Adrenal gland (tissue), 12 donors: ENCODE results near the gene EPN3. TPM values are rescaled to one million over a fixed set of nuclear protein-coding genes. Genes with fewer than 3 reads are reported as not detected.
A peak's percentile ranks its signal among the peaks of the same experiment; 100 is the strongest.

Source experiments
- DNase-seq, 7 donors: peaks; one replicate each; pipeline ENCODE4 v3.0.0-alpha.2; 2019 to 2020
- H3K27ac ChIP-seq, 5 donors: fragments of 200-600 bp; sonication (generic) in 4 of 5; 1 replicate in 3 of 5; 2 replicates in 2 of 5; pipeline versions ENCODE4 v1.5.1 to v1.8.0; 2016 to 2020; ENCODE audit warnings: mild to moderate bottlenecking in 1 of 5
- H3K27me3 ChIP-seq: fragments of 200-600 bp; 2 replicates; pipeline ENCODE4 v1.8.0; 2021
- H3K36me3 ChIP-seq, 2 donors: fragments of 200-600 bp; replicated peaks in 1 of 2; 1 replicate in 1 of 2; 2 replicates in 1 of 2; pipeline versions ENCODE4 v1.5.1 to v1.8.0; 2018 to 2022
- H3K4me1 ChIP-seq, 2 donors: fragments of 200-600 bp; replicated peaks in 1 of 2; 1 replicate in 1 of 2; 2 replicates in 1 of 2; pipeline versions ENCODE4 v1.5.1 to v1.8.0; 2018 to 2021
- H3K4me3 ChIP-seq, 4 donors: fragments of 200-600 bp; sonication (generic) in 3 of 4; one replicate each; pipeline ENCODE4 v1.5.1; 2016 to 2018
- H3K9me3 ChIP-seq, 3 donors: fragments of 200-600 bp; sonication (generic) in 1 of 3; replicated peaks in 1 of 3; 1 replicate in 2 of 3; 2 replicates in 1 of 3; pipeline versions ENCODE4 v1.5.1 to v1.8.0; 2016 to 2021
- CTCF ChIP-seq, 6 experiments: fragments of 450-650 bp in 4 of 6; fragments of 200-600 bp in 2 of 6; sonication (generic) in 1 of 6; IDR thresholded peaks; 1 replicate in 5 of 6; 2 replicates in 1 of 6; pipeline versions ENCODE4 v1.5.1 to v1.8.0; 2016 to 2021; ENCODE audit warnings: antibody characterized with exemption in 6 of 6, mild to moderate bottlenecking in 2 of 6, moderate library complexity in 1 of 6
- POLR2A ChIP-seq, 2 donors: fragments of 450-650 bp; IDR thresholded peaks; one replicate each; pipeline ENCODE4 v1.6.1; 2017; ENCODE audit warnings: antibody characterized with exemption in 2 of 2, mild to moderate bottlenecking in 2 of 2, moderate library complexity in 1 of 2
- WGBS, 4 donors: extraction: QIAGEN DNeasy Blood & Tissue Kit in 2 of 4; methylation state at CpG; one replicate each; pipeline versions ENCODE4 v1.1.5 to v1.1.7; 2013 to 2017; 5-methylcytosine and 5-hydroxymethylcytosine counted together
- intact Hi-C, 2 donors: fragments of 100-400 bp; cut with DNase I; formaldehyde crosslinking; loops; one replicate each; pipeline versions ENCODE4 v1.14.1 to v1.15.0; 2022 to 2023
- polyA plus RNA-seq, 3 donors: library from polyadenylated mRNA; stranded (reverse); fragments of 200-250 nt in 2 of 3; fragments of 350-450 nt in 1 of 3; fragmentation: Illumina TruSeq in 1 of 3; extraction: RNeasy Lipid Tissue Mini Kit (QIAGEN cat#74804) in 1 of 3; gene quantifications; one replicate each; pipeline ENCODE4 v1.2.3, GENCODE V29; 2013 to 2014
- total RNA-seq, 9 donors: library from RNA; depleted of rRNA in 4 of 9; stranded (reverse); fragments of >200 nt in 4 of 9; fragments of 120-200 nt in 1 of 9; fragmentation: NEBNext Ultra II Directional in 1 of 9; extraction: Animal tissue kit (Norgen Biotek cat#: 25700) in 1 of 9; gene quantifications; one replicate each; pipeline versions ENCODE4 v1.1.0 to v1.2.4, GENCODE V29; 2013 to 2023
- donor health status: healthy with polysubstance abuse.
- donor health status: Bipolar disorder and iron deficiency.
- donor health status: DM: yes; HTN: yes; CAD: no.
- donor health status: DM: no; HTN: no; CAD: no.
- donor health status: DM: no; HTN: no; CAD: no.
- donor health status: DM: yes; HTN: yes; CAD: no.

EPN3 gene
- total and polyA plus RNA-seq, 12 donors, result 1.2 to 96.1 (median 27.9) TPM

DNA sequence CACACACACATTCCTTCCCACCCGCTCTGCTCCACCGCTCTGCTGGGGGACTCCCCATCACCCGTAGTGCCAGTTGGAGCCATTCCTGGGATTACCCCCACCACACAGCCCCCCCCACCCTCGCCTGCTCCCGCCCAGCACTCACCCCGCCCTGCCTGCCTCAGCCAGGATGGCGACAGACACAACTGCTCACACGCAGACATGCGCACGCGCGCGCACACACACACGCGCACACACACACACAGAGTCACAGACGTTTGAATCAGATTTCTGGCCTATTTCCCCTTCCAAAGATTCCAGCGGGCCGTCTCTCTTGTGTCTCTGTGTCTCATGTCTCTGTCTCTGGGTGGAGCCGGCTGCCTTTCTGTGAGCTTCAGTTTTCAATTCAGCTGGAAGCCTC is 32.4 kb downstream of the EPN3 start:
- peak overlapping the region in 1 of 5 donors; percentile 22 for H3K27ac ChIP-seq
- 45 to 61% (median 53%) methylated on average over 13 to 19 of the region's 19 CpGs for WGBS, 4 donors

GRCh38 chr17:50565402-50566350 is 33.1 kb downstream of the EPN3 start:
- WGBS, 4 donors, result 52 to 58% (median 55%) methylated on average over 6 to 10 of the region's 10 CpGs
- intact Hi-C loops, result no loop called here
- no peaks in the 10 kb centered on the region for H3K36me3 ChIP-seq
- no peak overlapping the region for H3K4me3 ChIP-seq
- H3K27ac ChIP-seq, result no peak overlapping the region
- DNase-seq, result no peak
- peaks cover 13% of the 10 kb centered on the region for H3K27me3 ChIP-seq
- TF ChIP-seq CTCF (IDR thresholded peaks at IDR 0.05), result no peak
- no peak for TF ChIP-seq POLR2A (IDR thresholded peaks at IDR 0.05)
- peaks cover 7 to 9% of the 10 kb centered on the region in 2 donors for H3K4me1 ChIP-seq
- no peaks in the 10 kb centered on the region for H3K9me3 ChIP-seq

More for the DNA sequence above, 32.4 kb downstream of the EPN3 start:
- Histone ChIP-seq H3K4me3 (no peak overlapping the region), H3K4me1 (peaks cover 12 to 16% of the 10 kb centered on the region in 2 donors), H3K9me3 (no peaks in the 10 kb centered on the region), H3K27me3 (peaks cover 13% of the 10 kb centered on the region), H3K36me3 (no peaks in the 10 kb centered on the region)
- TF ChIP-seq POLR2A (IDR thresholded peaks at IDR 0.05), result no peak
- TF ChIP-seq CTCF (IDR thresholded peaks at IDR 0.05), result no peak
- no peak for DNase-seq
- intact Hi-C loops, result loop anchor here in 1 of 2 donors (5.0 kb wide), 1 partner anchor 42 kb away; no protein-coding TSS in a partner anchor

GRCh38 chr17:50566886-50567285 is 34.4 kb downstream of the EPN3 start:
- Histone ChIP-seq H3K4me3 (no peak overlapping the region), H3K4me1 (no peaks in the 10 kb centered on the region), H3K27ac (no peak overlapping the region), H3K27me3 (peaks cover 6% of the 10 kb centered on the region), H3K36me3 (no peaks in the 10 kb centered on the region), H3K9me3 (no peaks in the 10 kb centered on the region)
- no peak for DNase-seq
- WGBS, 4 donors, result 41 to 73% (median 57%) methylated on average over 2 of the region's 2 CpGs
- no peak for TF ChIP-seq CTCF (IDR thresholded peaks at IDR 0.05)
- intact Hi-C loops, result no loop called here

- Histone ChIP-seq H3K27me3 (no peaks in the 10 kb centered on the region), H3K4me1 (no peaks in the 10 kb centered on the region), H3K9me3 (no peaks in the 10 kb centered on the region), H3K27ac (no peak overlapping the region), H3K4me3 (no peak overlapping the region), H3K36me3 (no peaks in the 10 kb centered on the region)
- intact Hi-C loops, result no loop called here
- no peak for DNase-seq
- 90 to 93% (median 91%) methylated on average over 9 to 12 of the region's 12 CpGs for WGBS, 4 donors
- TF ChIP-seq CTCF (IDR thresholded peaks at IDR 0.05) (no peak), POLR2A (IDR thresholded peaks at IDR 0.05) (no peak)
Measured at GRCh38 chr17:50568659-50569058, 36.1 kb downstream of the EPN3 start.
